Neural progenitor cell (in vitro differentiated cells): ENCODE measurements around the gene PFDN4. TPM values are rescaled to one million over a fixed set of nuclear protein-coding genes. Genes with fewer than 3 reads are reported as not detected.

Experiments used
- DNase-seq: peaks from one replicate; pipeline ENCODE4 v3.0.0-alpha.2; 2016; ENCODE audit warnings: low spot score
- H2AFZ ChIP-seq: fragments of 200-600 bp; sonication (generic); replicated peaks from 2 replicates; pipeline ENCODE4 v1.6.1; 2016; ENCODE audit warnings: antibody characterized with exemption
- H3F3A ChIP-seq: fragments of 200-600 bp; sonication (generic); 2 replicates; pipeline ENCODE4 v1.6.1; 2016; ENCODE audit warnings: antibody characterized with exemption, low read depth
- H3K27ac ChIP-seq: fragments of 200-600 bp; sonication (generic); 2 replicates; pipeline ENCODE4 v1.5.1; 2016; ENCODE audit warnings: mild to moderate bottlenecking
- H3K27me3 ChIP-seq: fragments of 200-600 bp; sonication (generic); 2 replicates; pipeline ENCODE4 v1.6.1; 2016; ENCODE audit warnings: mild to moderate bottlenecking, moderate library complexity
- H3K36me3 ChIP-seq: fragments of 200-600 bp; sonication (generic); 2 replicates; pipeline ENCODE4 v1.5.1; 2016
- H3K4me1 ChIP-seq: fragments of 200-600 bp; sonication (generic); 2 replicates; pipeline ENCODE4 v1.6.1; 2016; ENCODE audit warnings: mixed run types
- H3K4me2 ChIP-seq: fragments of 200-600 bp; sonication (generic); 2 replicates; pipeline ENCODE4 v1.6.1; 2016
- H3K4me3 ChIP-seq: fragments of 200-600 bp; sonication (generic); 2 replicates; pipeline ENCODE4 v1.5.1; 2016
- H3K79me2 ChIP-seq: fragments of 200-600 bp; sonication (generic); 2 replicates; pipeline ENCODE4 v1.6.1; 2016; ENCODE audit warnings: low read depth
- H3K9ac ChIP-seq: fragments of 200-600 bp; sonication (generic); 2 replicates; pipeline ENCODE4 v1.6.1; 2016
- H3K9me3 ChIP-seq: fragments of 200-600 bp; sonication (generic); 2 replicates; pipeline ENCODE4 v1.5.1; 2016; ENCODE audit warnings: low read depth
- H4K20me1 ChIP-seq: fragments of 200-600 bp; sonication (generic); 2 replicates; pipeline ENCODE4 v1.6.1; 2016; ENCODE audit warnings: low read depth
- H3K27ac Mint-ChIP-seq: 3 replicates; pipeline ENCODE4 v1.8.0; 2021; ENCODE audit warnings: mixed read lengths
- H3K27me3 Mint-ChIP-seq: 2 replicates; pipeline ENCODE4 v1.8.0; 2022; ENCODE audit warnings: low read depth, mild to moderate bottlenecking, inconsistent platforms, moderate library complexity, mixed read lengths; ENCODE audit not compliant: insufficient read depth
- H3K36me3 Mint-ChIP-seq: 3 replicates; pipeline ENCODE4 v1.8.0; 2021; ENCODE audit warnings: mixed read lengths
- H3K4me1 Mint-ChIP-seq: 3 replicates; pipeline ENCODE4 v1.8.0; 2021; ENCODE audit warnings: mixed read lengths
- H3K4me3 Mint-ChIP-seq: 3 replicates; pipeline ENCODE4 v1.8.0; 2021; ENCODE audit warnings: mild to moderate bottlenecking, moderate library complexity, mixed read lengths
- H3K9me3 Mint-ChIP-seq: 3 replicates; pipeline ENCODE4 v1.8.0; 2020; ENCODE audit warnings: mixed read lengths
- EZH2 ChIP-seq: fragments of 200-600 bp; sonication (generic); IDR thresholded peaks from 2 replicates; pipeline ENCODE4 v1.6.1; 2017; ENCODE audit warnings: antibody characterized with exemption, mild to moderate bottlenecking, moderate library complexity
- EZH2phosphoT487 ChIP-seq: fragments of 200-600 bp; sonication (generic); IDR thresholded peaks from 2 replicates; pipeline ENCODE4 v1.6.1; 2017; ENCODE audit warnings: antibody characterized with exemption
- total RNA-seq: library from RNA; depleted of rRNA; stranded (reverse); fragments of >200 nt; gene quantifications from 2 replicates; pipeline ENCODE4 v1.2.3, GENCODE V29; 2015; ENCODE audit warnings: low replicate concordance
- TF ChIP-seq, protein P1 (sequence below): fragments of 200-600 bp; sonication (generic); IDR thresholded peaks from 2 replicates; pipeline ENCODE4 v1.5.1; 2017; ENCODE audit warnings: antibody characterized with exemption, mild to moderate bottlenecking

The PFDN4 gene
- total RNA-seq, 1 donor from 2014 or later = 597 TPM

DNA sequence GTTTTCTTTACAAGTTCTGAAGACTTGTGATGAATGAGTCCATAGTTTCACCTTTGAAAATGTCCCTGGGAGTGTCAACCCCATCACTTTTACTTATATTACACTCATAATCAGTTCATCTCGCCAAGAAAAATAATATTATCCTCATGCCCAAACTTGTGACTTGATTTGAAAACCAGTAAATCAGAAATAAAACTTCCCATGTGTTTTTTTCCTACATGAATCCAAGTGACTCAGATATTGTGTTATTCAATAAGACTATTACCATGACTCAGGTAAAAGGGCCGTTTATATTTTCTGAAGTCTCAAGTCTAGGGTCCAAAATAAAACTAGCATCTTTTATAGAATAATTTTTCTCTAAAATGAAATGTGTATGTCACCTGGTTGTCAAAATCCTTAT is 18.3 kb upstream of the PFDN4 start:
- H2AFZ ChIP-seq = no peak overlapping the region
- TF ChIP-seq EZH2 = no peak
- TF ChIP-seq, protein P1, sequence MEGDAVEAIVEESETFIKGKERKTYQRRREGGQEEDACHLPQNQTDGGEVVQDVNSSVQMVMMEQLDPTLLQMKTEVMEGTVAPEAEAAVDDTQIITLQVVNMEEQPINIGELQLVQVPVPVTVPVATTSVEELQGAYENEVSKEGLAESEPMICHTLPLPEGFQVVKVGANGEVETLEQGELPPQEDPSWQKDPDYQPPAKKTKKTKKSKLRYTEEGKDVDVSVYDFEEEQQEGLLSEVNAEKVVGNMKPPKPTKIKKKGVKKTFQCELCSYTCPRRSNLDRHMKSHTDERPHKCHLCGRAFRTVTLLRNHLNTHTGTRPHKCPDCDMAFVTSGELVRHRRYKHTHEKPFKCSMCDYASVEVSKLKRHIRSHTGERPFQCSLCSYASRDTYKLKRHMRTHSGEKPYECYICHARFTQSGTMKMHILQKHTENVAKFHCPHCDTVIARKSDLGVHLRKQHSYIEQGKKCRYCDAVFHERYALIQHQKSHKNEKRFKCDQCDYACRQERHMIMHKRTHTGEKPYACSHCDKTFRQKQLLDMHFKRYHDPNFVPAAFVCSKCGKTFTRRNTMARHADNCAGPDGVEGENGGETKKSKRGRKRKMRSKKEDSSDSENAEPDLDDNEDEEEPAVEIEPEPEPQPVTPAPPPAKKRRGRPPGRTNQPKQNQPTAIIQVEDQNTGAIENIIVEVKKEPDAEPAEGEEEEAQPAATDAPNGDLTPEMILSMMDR = no peak
- no peak for TF ChIP-seq EZH2phosphoT487
- peaks cover 7% of the 10 kb centered on the region for H3K27me3 Mint-ChIP-seq

DNA sequence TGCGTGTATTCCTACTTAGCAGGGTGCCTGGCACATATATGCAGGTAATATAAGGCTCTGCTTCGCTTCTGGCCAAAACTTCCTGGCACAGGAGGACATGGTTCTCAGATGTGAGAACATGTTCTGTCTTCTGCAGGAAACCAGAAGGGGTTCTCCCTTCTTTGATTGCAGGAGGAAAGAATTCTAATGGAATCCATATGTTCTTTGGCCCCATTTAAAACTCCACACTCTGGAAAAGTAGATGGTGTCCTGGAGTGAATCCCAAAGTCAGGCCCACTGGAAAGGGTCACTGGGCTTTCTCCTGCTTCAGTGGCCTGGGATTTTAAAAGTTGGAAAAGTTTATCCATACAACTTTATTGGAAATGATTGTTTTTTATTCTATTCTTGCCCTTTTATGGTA is 17.7 kb upstream of the PFDN4 start:
- Histone ChIP-seq H3K27me3 (no peaks in the 10 kb centered on the region), H3K9me3 (no peaks in the 10 kb centered on the region), H3K27ac (no peak overlapping the region), H4K20me1 (no peaks in the 10 kb centered on the region), H3K9ac (no peak overlapping the region), H2AFZ (no peak overlapping the region), H3K4me1 (no peaks in the 10 kb centered on the region), H3K4me2 (no peak overlapping the region), H3K4me3 (no peak overlapping the region), H3K79me2 (no peaks in the 10 kb centered on the region), H3F3A (no peaks in the 10 kb centered on the region), H3K36me3 (no peaks in the 10 kb centered on the region)
- Mint-ChIP-seq H3K9me3 (peaks cover 2% of the 10 kb centered on the region), H3K27ac (no peak overlapping the region), H3K36me3 (no peaks in the 10 kb centered on the region), H3K27me3 (peaks cover 3% of the 10 kb centered on the region), H3K4me3 (no peak overlapping the region), H3K4me1 (no peaks in the 10 kb centered on the region)
- DNase-seq = no peak
- TF ChIP-seq EZH2 = no peak
- TF ChIP-seq, protein P1 = no peak
- TF ChIP-seq EZH2phosphoT487 = no peak

More for the DNA sequence above, 18.3 kb upstream of the PFDN4 start:
- H3K9ac ChIP-seq = no peak overlapping the region
- H3K79me2 ChIP-seq = no peaks in the 10 kb centered on the region
- H3K36me3 ChIP-seq = no peaks in the 10 kb centered on the region
- H3K9me3 ChIP-seq = no peaks in the 10 kb centered on the region
- H3K4me1 Mint-ChIP-seq = no peaks in the 10 kb centered on the region
- H3K4me3 ChIP-seq = no peak overlapping the region
- H3K27me3 ChIP-seq = no peaks in the 10 kb centered on the region
- H3K27ac Mint-ChIP-seq = no peak overlapping the region
- no peak overlapping the region for H3K4me2 ChIP-seq
- H3K36me3 Mint-ChIP-seq = no peaks in the 10 kb centered on the region
- DNase-seq = no peak
- no peak overlapping the region for H3K27ac ChIP-seq
- peaks cover 2% of the 10 kb centered on the region for H3K9me3 Mint-ChIP-seq
- H3K4me3 Mint-ChIP-seq = no peak overlapping the region
- H3F3A ChIP-seq = no peaks in the 10 kb centered on the region
- H3K4me1 ChIP-seq = no peaks in the 10 kb centered on the region
- H4K20me1 ChIP-seq = no peaks in the 10 kb centered on the region

- Histone ChIP-seq H3K4me2 (no peak overlapping the region), H3K27ac (no peak overlapping the region), H3K9me3 (no peaks in the 10 kb centered on the region), H3K4me1 (no peaks in the 10 kb centered on the region), H3K36me3 (no peaks in the 10 kb centered on the region), H3K27me3 (no peaks in the 10 kb centered on the region), H3K4me3 (no peak overlapping the region), H4K20me1 (no peaks in the 10 kb centered on the region), H2AFZ (no peak overlapping the region), H3K9ac (no peak overlapping the region), H3F3A (no peaks in the 10 kb centered on the region), H3K79me2 (no peaks in the 10 kb centered on the region)
- H3K4me1 Mint-ChIP-seq = peaks cover 9% of the 10 kb centered on the region
- DNase-seq = no peak
- H3K27me3 Mint-ChIP-seq = peaks cover 3% of the 10 kb centered on the region
- H3K9me3 Mint-ChIP-seq = peaks cover 2% of the 10 kb centered on the region
- no peak overlapping the region for H3K4me3 Mint-ChIP-seq
- no peak overlapping the region for H3K27ac Mint-ChIP-seq
- no peak for TF ChIP-seq EZH2phosphoT487
- TF ChIP-seq EZH2 = no peak
- TF ChIP-seq, protein P1 = no peak
- H3K36me3 Mint-ChIP-seq = no peaks in the 10 kb centered on the region
These were observed 14.1 kb upstream of the PFDN4 start for GRCh38 chr20:54193817-54194216.
